HG03175 (cell line): ENCODE data around the gene SELPLG.

Source experiments
- ATAC-seq: cut with Tn5 transposase; IDR thresholded peaks from one replicate; pipeline ENCODE4 v1.9.1; 2021; ENCODE audit warnings: mild to moderate bottlenecking, moderate library complexity; ENCODE audit not compliant: unreplicated experiment

SELPLG gene

DNA sequence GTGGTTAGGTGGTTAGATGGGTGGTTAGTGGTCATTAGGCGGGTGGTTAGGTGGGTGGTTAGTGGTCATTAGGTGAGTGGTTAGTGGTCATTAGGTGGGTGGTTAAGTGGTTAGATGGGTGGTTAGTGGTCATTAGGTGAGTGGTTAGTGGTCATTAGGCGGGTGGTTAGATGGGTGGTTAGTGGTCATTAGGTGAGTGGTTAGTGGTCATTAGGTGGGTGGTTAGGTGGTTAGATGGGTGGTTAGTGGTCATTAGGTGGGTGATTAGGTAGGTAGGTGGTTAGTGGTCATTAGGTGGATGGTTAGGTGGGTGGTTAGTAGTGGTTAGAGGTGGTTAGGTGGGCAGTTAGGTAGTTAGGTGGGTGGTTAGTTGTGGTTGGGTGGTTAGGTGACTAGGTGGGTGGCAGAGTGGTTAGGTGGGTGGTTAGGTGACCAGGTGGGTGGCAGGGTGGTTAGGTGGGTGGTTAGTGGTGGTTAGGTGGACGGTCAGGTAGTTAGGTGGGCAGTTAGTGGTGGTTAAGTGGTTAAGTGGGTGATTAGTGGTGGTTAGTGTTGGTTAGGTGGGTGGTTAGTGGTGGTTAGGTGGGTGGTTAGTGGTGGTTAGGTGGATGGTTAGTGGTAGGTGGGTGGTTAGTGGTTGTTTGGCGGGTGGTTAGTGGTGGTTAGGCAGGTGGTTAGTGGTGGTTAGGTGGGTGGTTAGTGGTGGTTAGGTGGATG, 27.8 kb downstream of the SELPLG start:
- no peak for ATAC-seq

DNA sequence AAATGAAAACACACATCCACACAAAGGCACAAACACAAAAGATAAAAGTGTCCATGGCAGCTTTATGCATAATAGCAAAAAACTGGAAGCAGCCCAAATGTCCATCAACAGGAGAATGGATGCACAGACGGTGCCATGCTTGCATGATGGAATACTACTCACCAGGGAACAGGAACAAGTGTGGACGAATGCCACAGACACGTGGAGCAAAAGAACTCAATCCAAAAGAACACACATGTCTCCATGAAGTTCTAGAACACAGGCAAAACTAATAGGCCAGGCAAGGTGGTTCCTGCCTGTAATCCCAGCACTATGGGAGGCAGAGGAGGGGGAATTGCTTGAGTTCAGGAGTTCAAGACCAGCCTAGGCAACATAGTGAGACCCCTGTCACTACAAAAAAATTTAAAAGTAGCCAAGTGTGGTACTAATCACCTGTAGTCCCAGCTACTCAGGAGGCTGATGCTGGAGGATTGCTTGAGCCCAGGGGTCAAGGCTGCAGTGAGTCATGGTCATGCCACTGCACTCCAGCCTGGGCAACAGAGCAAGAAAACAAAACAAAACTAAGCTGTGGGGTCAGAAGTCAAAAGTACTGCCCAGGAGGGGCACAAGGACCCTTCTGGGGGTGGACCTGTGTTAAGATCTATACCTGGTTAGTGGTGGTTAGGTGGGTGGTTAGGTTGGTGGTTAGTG, 28.5 kb downstream of the SELPLG start:
- no peak for ATAC-seq

DNA sequence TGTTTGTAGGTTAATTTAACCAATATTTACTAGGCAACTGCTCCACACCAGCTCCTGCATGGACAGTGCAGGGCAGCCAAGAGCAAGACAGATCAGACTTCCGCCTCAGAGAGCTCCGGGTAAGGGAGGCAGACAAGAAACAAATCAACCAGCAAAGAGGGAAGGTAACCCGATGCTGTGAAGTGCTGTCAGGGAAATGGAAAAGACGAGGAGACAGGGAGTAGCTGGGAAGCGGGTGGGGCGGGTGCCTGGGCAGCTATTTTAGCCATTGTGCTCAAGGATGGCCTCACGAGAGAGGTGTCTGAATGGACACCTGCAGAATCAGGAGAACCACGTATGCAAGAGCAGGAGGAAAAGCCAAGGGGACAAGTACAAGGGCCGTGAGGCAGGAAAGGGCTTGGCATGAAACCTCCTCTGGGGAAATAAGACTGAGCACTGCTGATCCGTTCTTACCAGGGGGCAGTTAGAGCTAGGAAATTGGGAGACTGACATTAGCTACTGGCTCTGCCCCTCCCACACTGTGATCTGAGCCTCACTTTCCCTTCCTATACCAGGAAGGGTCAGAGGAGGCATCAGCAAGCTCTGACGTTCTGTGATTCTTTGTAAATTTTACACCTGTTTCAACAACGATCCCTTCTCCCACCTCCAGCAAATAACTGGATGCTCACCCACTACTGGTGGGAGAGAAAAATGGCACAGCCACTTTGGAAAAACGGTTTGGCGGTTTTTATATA, 29.3 kb downstream of the SELPLG start:
- no peak for ATAC-seq

DNA sequence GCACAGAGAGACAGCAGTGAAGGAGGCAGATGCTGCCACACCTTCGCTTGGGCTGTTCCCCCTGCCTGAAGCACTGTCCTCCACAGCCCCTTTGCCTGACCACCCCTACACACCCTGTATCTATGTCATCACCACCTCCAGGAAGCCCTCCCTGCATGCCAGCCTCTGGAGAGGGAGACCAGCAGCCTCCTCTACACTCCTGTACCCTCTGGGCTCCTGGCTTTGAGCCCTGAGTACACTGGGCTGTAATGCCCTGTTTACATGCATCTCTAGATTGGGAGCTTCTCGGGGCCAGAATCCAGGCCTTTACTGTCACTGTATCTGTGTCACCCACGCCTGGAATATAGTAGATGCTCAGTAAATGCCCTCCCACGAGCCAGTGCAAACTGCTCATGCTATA, 30.0 kb downstream of the SELPLG start:
- ATAC-seq, result no peak

DNA sequence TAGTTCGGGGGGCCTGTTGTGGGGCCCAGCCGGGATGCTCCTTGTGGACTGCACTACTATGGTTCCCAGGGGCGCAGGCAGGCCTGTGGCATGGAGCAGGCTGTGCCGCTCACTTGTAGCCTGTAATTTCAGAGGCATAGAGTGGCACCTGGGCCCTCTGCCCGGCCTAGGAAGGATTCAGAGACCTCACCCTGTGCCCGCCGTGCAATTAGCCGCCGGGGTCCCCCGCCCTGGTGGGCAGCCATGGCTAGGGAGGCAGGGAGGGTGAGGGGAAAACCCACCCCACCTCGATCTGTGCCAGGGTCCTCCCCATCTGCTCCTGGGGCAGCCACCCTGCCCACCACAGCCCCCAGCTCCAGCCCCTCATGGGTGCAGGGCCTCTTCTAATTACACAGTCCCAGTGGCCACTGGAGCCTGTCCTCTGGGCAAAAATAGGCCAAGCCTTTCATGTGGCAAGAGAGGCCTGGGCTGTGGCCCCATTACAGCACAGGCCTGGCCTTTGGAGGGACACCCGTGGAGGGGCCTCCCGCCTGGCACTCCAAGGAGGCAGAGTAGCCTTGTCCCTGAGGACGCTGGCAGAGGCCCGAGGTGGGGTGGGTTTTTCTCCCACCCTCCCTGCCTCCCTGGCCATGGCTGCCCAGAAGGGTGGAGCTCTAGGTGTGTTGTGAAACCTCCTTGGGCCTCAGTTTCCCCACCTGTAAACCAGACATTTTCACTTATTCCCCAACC, 30.6 kb downstream of the SELPLG start:
- no peak for ATAC-seq

DNA sequence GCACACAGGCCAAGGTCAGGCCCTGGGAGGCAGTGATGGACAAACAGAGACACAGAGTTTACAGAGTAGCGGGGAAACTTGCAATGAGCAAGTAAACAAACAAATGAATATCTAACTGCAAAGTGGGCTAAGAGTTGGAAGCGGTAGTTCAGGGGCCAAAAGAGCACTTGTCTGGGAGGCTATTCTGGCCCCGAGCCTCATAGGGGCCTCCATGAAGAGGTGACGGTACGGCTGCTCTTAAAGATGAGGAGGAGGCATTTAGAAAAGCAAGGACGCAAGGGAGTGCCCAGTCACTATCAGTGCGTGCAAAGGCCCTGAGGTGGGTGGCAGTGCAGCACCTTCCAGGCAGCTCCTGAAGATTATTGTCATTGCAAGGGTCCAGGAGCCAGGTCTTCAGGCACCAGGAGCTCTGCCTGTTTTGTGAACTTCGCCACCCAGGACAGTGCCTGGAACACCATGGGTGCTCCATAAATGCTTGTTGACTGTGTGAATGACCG, 31.4 kb downstream of the SELPLG start:
- no peak for ATAC-seq

DNA sequence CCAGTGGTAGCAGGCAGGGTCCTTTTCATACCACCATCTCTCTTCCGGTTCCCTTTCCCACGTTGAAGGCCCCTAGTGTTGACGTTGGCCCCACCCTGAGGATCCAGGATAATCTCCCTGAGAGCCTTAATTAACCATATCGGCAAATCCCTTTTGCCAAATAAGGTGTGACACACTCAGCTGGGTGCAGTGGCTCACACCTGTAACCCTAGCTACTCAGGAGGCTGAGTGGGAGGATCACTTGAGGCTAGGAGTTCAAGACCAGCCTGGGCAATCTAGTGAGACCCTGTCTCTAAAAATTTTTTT, 33.0 kb downstream of the SELPLG start:
- no peak for ATAC-seq

DNA sequence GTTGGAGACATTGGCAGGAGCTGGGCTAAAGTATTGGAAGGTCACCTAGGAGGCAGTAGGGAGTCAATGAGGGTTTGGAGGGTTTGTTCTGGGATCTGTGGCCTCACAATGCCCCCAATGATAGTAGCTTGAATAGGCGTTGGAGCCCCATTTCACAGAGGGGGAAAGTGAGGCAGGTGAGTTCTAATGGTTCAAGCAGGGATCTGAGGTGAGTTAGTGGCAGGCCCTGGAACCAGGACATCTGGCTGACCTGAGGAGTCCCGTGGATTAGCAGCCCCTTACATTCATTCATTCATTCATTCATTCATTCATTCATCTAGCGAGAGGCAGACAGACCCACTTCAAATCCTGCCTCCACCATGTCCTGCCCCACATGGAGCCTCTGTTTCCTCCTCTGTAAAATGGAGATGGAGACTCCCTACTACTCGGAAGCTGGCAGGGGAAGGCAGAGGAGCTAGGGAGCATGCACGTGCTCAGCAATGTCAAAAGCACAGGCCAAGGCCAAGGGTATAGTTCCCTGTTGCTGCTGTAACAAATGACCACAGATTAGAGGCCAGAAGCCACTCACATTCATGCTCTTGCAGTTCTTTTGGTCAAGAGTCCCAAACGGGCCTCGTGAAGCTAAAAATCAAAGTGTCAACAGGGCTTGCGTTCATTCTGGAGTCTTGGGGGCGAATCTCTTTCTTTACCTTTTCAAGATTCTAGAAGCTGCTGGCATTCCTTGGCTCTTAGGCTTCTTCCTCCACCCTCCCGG, 33.6 kb downstream of the SELPLG start:
- ATAC-seq, result no peak

DNA sequence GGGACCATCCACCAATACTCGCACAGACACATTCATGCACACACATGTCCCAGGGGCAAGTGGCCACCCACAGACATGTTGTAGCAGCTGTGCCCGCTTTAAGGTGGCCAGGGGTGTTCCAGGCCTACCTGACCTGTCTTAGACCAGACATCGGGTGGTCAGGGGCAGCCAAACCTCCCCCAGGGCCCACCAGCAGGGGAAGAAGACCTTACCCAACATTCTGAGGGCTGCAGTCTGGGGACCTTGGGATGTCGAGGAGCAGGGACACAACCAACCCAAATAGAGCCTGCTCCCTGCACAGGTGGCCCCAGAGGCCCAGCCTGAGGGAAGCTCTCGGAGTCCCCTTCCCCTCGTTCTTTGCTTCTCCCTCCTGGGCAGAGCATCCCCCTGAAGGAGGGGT, 34.2 kb downstream of the SELPLG start:
- no peak for ATAC-seq

DNA sequence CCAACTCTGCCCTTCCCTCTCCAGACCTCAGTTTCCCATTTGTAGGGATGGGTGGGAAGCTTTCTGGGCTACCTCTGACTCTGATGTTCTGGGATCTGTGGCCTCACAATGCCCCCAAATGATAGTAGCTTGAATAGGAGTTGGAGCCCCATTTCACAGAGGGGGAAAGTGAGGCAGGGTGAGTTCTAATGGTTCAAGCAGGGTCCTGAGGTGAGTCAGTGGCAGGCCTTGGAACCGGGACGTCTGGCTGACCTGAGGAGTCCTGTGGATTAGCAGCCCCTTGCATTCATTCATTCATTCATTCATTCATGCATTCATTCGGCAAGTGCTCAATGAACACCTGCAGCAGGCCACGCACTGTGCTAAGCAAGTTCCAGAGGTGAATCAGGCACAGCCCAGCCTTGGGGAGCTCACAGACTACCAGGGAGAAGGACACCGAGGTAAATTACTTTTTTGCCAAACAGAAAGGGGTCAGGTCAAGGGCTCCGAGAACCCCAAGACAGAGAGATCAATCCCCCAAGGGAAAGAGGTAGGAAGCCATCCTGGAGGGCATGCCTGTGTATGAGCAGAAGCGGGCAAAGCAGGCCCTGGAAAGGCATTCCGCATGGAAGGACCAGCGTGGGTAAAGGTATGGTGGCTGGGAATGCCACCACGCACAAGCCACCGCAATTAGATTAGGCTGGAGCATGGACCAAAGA, 35.0 kb downstream of the SELPLG start:
- ATAC-seq, result no peak

DNA sequence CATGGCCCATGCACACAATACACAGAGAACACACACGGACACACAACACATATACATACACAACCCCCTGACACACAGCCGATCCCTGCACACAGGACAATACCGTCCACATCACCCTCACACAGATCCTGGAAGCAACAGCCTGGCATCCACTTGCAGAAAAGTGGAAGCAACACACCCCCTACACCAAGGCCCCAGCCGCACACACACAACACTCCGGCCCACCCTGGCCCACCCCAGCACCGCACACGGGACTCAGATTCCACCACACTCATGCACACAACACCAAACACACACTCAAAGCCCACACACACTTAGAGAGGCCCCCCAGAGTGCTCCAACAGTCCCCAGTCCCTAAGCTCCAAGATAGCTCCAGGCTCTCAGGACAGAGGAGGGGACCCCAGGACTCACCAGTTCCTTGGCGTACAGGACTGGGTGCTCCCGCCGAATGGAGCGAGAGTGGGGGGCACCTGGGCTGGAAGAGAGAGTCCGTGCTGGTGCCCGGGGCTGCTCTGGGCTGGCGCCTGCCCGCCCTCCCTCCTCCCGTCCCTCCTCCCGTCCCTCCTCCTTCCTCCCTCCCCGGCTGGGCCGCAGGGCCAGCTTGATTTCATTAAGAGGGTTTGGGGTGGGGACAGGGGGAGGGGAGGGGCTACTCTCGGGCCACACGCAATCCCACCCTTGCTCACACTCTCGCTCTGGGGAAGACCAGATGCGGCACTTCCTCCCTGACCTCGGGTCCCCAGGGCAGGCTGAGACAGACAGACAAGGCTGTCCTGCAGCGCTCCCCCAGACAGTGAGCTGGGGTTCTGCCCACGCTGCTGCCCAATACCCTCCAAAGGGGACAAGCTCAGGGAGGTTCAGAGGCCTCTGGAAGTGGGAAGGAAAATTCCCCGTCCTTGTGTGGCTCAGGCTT, 35.9 kb downstream of the SELPLG start, which contains the start of gene TMEM119:
TMEM119 (minus strand) TSS at position 526 of the 913 bp plus-strand sequence. CDS start 5,701 bp downstream, outside the sequence.
- ATAC-seq, result no peak

DNA sequence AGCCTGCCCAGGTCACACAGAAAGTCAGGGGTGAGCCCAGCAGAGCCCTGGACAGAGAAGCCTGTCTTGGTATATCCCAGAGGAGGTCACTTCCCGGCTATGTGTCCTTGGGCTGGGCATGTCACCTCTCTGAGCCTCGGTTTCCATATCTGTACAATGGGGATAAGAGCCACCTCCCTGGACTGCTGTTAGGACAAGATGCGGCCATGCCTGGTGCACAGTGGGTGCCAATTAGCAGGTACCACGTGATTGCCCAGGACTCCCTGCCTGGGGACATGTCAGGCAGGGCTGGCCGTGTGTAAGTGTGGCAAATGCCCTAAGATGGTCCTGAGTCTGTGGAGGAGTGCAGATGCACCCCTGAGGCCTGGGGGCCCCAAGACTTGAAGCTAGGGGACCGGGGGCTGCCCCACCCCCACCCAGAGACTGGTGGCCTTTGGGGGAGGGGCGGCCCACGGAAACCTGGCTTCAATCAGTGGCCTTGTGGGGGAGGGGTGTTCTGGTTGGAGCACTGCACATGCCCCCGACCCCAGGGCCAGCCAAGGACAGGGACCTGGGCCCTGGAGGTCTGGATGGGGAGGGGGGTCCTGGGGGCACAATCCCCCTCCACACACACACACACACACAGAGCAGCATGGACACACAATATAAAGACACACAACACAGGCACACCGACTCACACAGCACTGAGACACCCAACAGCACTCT, 36.7 kb downstream of the SELPLG start:
- ATAC-seq, result no peak

DNA sequence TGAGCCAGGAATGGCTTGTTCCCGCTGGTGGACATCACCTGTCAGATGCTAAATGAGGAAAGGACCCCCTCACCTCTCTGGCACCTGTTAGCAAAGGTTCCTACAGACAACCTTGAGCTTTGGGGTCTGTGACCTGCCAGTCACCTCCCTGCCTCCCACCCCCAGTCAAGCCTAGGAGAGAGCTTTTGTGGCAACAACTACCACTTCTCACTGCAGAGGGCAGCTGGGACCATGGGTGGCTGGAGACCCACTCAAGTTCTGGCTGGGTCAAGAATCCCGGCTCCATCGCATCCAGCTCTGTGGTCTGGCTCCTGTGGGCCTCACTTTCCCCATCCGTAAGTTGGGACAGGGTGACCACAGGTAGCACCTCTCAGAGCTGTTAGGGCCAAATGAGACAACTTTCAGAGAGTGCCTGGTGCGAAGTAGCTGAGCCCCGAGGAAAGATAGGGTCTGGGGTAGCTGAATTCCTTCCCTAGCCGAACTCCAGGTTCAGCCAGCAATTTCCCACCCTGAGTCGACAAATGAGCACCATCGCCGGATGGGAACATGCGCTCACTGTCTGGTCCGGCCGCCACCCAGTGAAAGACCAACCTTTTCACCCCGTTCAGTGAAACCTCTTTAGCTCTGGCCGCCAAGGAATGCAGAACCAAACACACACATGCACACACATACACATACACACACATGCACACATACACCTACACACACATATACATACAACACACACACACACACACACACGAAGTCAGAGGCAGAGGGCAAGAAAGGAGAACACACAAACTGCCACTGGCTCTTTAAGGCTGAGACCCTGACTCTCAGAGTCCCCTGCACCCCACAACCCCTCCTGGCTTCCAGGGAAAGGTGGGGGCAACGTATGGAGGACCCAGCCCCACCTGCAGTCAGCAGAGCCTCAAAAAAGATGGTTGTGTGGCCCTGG, 37.7 kb downstream of the SELPLG start:
- no peak for ATAC-seq

DNA sequence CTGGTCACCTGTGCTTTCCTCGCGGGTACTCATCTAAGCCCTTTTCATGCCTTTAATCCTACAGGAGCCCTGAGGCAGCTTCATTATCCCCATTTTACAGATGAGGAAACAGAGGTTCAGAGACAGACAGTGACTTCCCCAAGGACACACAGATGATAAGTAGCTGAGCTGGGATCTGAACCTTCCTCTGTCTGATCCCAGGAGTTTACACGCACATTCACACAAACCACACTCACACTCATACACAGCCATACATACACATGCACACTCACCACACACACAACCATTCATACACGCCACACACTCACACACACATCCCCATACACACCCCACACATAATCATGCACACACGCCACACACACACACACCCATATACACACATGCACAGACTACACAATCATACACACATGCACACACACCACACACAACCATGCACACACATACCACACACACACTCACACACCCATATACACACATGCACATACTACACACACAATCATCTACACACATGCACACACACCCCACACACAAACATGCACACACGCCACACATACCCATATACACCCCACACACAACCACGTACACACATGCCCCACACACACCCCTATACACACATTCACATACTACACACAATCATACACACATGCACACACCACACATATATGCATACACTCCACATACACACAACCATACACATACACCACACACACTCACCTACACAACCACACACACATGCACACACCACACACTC, 38.6 kb downstream of the SELPLG start:
- ATAC-seq, result no peak

DNA sequence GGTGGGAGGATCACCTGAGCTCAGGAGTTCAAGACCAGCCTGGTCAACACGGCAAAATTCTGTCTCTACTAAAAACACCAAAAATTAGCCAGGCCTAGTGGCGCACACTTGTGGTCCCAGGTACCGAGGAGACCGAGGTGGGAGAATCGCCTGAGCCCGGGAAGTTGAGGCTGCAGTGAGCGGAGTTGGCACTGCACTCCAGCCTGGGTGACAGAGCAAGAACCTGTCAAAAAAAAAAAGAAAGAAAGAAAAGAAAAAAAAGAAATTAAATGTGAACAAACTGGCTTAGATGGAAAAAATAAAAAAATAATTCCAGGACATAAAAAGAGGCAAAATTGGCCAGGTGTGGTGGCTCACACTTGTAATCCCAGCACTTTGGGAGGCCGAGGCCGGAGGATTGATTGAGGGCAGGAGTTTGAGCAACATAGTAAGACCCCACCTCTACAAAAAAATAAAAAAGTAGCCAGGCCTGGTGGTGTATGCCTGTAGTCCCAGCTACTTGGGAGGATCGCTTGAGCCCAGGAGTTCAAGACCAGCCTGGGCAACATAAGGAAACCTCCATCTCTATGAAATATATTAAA, 39.3 kb downstream of the SELPLG start:
- no peak for ATAC-seq
